GM23248 (cell line): ENCODE data around the gene SLC35C1.

Experiments
- EZH2 ChIP-seq: fragments of 200-600 bp; sonication (generic); IDR thresholded peaks from 2 replicates; pipeline ENCODE4 v1.6.1; 2018; ENCODE audit warnings: antibody characterized with exemption, mild to moderate bottlenecking; ENCODE audit not compliant: insufficient read depth, poor library complexity, severe bottlenecking
- EZH2phosphoT487 ChIP-seq: fragments of 200-600 bp; sonication (generic); IDR thresholded peaks from 2 replicates; pipeline ENCODE4 v1.6.1; 2018; ENCODE audit warnings: antibody characterized with exemption, moderate library complexity, mild to moderate bottlenecking, low read depth; ENCODE audit not compliant: insufficient read depth

GRCh38 chr11:45852712-45853101 lies 47.8 kb downstream of the SLC35C1 start:
- TF ChIP-seq EZH2: no peak
- TF ChIP-seq EZH2phosphoT487: no peak
